ENCODE data around the gene S1PR3.

DNA sequence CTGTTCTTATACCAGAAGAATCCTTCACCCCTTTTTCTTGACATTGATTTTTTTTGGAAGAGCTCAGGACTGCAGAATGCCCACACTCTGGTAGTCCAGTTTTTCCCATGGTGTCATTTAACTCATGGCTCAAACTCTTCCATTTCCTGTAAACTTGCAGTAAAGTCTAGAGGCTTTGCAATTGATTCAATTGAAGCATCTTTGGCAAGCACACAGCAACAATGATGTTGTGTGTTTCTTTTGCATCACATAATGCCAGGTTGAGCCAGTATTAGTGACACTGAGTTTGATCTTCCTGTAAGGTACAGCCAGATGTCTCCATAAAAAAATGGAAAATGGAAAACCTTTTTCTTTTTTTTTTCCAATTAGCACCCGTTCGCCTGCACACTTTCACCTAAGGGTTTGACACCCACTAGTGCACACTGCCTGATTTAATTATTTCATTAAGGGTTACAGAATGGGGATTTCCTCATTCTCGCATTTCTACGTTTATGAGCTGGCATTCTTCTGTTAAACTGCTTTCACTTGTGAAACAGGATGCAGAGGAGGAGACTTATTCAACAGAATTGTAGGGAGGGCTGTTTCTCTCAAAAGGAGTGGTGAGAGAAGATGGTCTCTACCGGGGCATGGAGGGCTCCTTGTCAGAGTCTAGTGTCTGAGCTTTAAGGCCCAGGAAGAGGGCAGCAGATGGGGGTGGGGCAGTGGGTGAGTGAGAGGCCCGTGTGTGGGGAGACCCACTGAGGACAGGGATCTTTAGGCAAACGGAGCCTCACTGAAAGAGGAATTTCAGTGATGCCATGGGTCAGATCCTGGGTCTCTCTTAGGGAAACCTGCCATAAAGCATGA lies 2.2 kb upstream of the S1PR3 start:
- TF ChIP-seq, protein P1, sequence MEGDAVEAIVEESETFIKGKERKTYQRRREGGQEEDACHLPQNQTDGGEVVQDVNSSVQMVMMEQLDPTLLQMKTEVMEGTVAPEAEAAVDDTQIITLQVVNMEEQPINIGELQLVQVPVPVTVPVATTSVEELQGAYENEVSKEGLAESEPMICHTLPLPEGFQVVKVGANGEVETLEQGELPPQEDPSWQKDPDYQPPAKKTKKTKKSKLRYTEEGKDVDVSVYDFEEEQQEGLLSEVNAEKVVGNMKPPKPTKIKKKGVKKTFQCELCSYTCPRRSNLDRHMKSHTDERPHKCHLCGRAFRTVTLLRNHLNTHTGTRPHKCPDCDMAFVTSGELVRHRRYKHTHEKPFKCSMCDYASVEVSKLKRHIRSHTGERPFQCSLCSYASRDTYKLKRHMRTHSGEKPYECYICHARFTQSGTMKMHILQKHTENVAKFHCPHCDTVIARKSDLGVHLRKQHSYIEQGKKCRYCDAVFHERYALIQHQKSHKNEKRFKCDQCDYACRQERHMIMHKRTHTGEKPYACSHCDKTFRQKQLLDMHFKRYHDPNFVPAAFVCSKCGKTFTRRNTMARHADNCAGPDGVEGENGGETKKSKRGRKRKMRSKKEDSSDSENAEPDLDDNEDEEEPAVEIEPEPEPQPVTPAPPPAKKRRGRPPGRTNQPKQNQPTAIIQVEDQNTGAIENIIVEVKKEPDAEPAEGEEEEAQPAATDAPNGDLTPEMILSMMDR (IDR thresholded peaks at IDR 0.05): no peak
- TF ChIP-seq POLR2A (IDR thresholded peaks at IDR 0.05): no peak
